NCI-H748 (cell line): ENCODE measurements around the gene MBP.
A peak's percentile ranks its signal among the peaks of the same experiment; 100 is the strongest.
"Not testable (repeated sequence)": the region's sequence is repeated elsewhere in the genome, so short reads cannot be mapped to it uniquely, and the experiment has no call there.

Experiments
- DNase-seq: peaks from one replicate; lab custom pipeline; 2025; ENCODE audit not compliant: unreplicated experiment; lab: John Stamatoyannopoulos, UW

Gene MBP

DNA sequence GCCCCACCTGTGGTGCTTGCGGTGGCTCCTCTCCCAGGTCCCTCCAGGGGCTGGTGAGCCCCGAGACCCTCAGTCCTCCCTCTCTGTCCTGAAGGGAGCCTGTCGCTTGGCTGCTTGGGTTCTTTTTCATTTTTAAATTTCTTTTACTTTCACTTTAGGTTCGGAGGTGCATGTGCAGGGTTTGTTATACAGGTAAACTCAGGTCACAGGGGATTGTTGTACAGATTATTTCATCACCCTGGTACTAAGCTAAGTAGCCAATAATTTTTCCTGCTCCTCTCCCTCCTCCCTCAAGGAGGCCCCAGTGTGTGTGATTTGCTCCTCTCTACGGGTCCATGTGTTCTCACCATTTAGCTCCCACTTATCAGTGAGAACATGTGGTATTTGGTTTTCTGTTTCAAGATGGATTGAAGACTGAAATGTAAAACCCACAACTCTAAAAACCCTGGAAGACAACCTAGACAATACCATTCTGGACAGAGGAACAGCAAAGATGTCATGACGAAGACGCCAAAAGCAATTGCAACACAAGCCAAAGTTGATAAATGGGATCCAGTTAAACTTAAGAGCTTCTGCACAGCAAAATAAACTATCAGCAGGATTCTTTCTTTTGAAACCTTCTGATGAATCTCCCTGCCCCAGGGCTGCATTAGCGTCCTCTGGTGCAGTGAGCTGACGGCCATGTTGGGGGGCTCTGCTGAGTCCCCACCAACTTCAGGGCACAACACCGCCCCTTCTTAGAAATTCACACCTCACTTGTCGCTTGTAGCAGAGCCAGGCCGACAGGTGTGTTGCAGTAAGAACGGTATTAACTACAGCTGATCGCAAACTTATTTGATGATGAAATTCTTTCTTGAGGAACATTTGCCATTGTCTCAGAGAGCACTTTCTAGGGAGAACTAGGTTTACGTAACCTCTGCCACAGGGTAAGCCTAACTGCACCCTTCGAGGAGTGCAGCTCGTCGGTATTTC lies 174.9 kb downstream of the MBP start:
- DNase-seq: no peak

DNA sequence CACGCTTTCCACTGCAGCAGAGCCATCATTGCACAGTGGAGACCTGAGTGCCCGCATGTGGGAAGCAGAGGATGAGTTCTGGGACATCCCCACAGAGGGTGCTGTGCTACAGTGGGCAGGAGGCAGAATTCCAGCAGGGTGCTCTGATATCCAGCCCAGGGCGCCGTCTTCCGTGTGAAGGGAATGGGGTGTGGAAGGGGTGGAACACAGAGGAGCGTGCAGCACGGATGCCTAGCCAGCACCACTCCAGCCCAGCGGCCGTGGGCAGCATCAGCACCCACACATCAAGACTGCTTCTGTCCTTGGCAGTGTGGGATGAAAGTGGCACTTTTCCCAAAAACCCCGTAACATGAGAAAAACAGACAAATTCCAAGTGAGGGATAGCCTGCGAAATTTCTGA lies 175.9 kb downstream of the MBP start:
- DNase-seq: no peak

DNA sequence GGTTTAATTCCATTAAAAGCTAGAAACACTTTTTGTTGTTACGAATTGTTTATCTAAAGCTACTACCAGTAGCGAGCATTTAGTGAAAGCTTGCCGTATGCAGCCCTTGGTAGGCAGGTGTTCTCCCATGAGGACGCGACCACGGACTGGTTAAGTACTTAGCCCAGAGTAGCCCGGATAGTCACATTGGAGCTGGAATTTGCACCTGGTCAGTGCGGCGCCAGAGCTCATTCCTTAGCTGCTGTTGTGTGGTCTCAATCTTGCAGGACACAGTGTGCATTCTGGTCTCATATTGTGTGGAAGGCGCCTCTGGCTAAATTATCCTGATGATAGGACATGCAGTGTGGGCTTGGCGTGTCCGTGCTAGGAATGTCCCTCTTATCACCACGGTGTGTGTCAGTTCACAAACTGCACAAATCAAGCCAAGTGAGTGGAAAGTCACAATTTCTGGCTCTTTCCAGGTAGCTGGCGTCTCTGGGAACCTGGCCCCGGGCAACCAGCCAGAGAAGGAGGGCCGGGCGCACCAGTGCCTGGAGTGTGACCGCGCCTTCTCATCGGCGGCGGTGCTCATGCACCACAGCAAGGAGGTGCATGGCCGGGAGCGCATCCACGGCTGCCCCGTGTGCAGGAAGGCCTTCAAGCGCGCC lies 176.9 kb downstream of the MBP start:
- no peak for DNase-seq

DNA sequence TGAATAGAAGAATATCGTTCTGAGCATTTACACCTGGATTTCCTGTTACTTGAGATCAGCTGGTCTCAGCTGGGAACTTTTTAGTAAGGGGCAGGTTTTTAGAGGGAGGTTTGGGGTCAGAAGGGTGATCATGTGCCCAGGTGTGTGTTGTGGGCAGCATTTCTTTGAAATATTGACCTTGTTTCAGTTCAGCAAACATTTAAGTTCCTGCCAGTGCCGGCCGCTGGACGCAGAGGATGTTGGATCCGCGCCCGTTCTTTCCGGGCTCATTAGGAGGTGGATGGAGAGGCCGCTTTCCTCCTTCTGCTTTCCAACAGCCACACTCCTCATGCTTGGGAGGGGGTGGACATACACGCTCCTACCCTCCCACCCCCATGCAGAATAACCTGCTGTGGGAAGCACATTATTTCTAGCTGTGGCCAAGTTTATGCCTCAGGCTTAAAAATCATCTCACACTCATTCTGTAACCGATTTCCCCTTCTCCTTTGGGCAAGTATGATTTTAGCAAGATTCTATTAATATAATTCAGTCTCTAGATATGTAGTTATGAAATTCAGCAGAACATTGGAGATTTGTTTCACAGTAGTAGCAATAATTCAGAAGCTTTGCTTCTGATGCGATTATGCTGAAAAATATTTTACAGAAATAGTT lies 178.9 kb downstream of the MBP start:
- DNase-seq: peak; percentile 71

DNA sequence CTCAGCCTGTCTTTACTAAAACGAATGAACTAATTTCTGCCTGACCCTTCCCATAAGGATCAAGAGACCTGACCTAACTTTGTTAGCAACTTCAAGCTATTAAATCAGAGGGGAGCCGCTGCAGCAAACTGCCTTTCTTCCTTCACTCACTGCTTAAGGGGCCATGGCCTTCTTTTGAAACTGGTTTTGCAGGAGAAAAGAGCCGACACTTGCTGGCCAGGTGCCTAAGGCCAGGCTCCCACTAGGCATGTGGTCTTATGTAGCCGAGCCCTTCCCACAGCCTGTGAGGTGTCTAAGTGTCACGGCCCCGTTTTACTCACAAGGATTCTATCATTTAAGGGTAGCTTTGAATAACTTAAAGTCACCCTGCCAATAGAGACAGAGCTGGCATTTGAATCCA lies 179.4 kb downstream of the MBP start:
- DNase-seq: no peak

DNA sequence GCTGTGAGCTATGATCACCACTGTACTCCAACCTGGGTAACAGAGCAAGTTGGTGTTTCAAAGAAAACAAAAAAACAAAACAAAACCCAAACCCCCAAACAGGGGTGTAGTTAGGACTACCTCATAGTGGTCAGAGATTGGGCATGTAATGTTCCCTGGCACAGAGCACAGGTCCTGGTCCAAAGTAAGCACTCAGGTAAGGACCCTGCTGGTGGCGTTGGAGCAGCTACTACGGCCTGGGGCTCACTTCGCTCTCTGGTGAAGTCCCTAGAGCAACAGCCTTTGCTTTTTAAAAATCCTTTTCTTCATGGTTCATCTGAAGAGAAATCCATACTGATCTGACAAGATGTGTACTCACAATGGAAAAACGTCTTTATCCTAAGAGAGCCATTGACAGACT lies 179.8 kb downstream of the MBP start:
- no peak for DNase-seq

DNA sequence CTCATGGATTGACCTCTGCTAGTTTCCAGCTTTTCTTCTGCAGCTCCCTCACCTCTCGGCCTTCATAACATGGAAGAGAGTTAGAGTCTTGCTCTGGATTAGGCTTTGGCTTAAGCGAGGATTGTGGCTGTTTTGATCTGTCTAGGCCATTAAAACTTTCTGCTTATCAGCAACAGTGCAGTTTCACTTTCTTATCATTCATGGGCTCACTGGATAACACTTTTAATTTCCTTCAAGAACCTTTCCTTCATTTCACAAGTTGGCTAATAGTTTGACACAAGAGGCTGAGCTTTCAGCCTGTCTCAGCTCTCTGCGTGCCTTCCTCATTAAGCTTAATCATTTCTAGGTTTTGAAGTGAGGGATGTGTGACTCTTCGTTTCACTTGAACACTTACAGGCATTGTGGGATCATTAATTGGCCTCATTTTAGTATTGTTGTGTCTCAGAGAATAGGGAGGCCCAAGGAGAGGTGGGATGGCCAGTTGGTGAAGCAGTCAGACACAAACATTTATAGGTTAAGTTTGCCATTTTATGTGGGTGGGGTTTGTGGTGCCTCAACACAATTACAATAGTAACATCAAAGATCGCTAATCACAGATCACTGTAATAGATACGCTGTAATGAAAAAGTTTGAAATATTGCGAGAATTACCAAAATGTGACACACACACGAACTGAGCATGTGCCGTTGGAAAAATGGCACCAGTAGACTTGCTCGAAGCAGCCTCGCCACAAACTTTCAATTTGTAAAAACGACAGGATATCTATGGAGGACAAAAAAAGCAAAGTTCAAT lies 180.9 kb downstream of the MBP start:
- DNase-seq: no peak

DNA sequence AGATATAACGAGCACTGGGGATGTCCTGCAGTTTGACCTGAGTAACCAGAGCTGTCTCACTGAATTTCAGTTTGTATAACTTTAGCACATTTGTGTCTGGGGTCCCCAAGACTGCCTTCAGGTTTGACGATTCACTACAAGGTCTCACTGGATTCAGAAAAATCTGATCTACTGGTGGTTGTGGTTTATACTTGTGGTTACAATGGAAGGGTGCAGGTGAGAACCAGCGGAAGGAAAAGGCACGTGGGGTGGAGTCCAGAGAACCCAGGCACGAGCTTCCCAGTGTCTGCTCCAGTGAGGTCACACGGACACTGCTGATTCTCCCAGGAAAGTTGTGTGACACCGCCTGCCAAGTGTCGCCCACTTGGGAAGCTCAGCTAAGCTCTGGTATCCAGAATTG lies 184.2 kb downstream of the MBP start:
- no peak for DNase-seq

DNA sequence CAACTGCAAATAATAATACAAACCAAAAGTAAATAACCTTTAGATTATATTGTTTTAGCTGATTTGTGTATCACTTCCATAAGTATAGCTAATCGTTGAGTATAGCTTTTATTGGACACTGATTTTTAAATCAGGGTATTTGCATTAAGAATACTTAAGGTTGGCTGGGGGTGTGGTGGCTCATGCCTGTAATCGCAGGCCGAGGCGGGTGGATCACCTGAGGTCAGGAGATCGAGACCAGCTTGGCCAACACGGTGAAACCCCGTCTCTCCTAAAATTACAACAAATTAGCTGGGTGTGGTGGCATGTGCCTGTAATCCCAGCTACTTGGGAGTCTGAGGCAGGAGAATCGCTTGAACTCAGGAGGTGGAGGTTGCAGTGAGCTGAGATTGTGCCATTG lies 188.2 kb downstream of the MBP start:
- not testable (repeated sequence) for DNase-seq

DNA sequence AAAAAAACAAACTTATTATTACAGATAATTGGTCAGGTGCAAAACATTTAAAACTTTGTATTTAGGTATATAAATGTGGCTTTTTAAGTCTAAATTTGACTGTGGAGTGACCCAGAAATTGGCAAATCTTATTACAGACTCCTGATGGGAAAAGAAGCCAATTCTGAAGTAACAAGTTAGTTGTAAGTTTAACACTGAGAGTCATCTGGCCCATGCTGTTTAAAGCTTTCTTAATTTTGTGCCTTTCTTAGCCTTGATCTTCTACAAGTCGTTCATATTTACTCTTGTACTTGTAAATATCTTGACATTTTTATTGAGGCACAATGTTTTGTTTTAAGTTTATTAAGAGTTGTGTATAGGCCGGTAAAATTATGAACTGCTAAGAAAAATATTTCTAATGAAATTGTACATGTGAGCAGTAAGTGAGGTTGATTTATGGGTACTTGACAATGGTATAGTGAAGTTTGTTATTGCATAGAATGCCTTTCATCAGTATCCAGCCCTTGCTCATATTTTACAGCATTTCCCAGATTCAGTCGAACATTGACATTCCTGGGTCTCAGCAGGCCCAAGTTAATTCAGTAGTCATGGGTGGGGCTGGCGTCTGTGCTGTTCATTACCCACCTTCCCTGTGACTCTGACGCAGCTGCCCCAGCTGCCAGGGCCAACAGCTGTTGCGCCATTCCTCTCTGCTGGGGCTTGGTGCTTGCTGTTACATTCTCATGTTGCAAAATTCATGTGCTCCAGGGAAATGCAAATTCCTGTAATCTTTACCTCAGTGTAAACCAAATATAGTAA lies 188.8 kb downstream of the MBP start:
- peak; percentile 26 for DNase-seq

DNA sequence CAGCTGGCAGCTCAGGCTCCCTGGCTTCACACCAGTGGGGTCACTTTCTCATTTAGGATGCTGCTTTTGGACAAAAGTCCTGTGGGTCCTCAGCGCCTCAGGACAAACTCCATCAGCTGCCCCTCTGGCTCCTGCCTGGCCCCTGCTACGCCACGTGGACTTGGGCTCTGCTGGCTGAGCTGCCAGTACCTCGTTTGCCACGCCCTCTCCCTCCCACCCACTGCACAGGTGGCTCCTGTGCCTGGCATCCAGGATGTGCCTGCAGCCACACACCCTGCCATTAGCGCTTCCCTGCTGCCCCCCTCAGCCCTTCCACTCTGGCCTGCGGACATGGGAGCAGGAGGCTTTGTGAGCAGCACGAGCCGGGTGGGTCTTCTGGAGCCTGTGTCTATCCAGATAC lies 191.3 kb downstream of the MBP start:
- DNase-seq: peak; percentile 70

DNA sequence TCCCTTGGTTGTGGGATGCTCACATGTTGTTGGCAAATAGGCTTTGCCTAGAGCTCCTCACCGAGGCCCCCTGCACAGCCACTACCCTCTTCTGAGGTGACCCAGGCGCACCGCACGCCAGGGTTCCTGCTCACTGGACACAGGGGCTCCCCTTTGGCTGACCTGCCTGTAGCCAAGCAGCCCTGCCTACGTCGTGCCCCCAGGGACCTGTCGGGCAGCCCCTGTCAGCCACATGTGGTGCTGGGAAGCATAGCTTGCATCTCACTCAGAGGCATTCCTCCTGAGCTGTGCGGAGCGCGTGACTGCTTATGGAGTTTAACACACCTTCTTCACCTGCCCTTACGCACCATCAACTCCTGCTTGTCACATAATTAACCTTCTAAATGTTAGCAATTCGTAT lies 194.0 kb downstream of the MBP start:
- DNase-seq: no peak

DNA sequence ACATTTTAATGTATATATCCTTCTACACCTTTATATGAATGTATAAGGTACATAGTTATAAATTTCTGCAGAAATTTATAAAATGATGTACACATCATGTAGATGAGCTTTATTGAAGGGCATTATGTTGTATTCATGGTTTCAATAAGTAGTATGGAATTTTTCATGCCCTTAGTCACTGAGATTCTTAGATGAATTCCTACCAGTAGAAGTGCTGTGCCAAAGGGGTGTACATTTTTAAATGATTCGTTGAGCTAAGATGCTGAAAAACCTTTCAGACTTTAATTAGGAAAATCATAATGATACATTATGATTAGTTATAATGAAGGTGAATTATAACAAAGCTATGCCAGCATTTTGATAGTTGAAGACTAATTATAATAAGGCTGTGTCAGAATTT lies 195.0 kb downstream of the MBP start:
- no peak for DNase-seq

DNA sequence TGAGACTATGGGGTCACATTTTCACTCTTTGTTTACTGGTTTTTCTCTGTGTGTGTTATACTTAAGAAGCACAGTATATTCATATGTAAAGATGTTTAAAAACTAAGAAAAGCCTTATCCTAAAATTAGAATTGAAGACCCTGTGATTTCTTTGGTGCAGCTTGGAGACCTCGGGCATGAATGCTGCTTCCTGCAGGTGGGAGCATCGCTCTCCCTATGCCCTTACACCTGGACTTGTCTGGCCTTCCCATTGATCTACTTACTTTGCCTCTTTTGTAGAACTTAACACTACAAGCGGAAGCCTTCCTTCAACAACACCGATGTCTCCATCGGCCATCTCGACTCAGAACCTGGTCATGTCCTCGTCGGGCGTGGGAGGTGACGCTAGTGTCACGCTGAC lies 195.7 kb downstream of the MBP start:
- DNase-seq: no peak

DNA sequence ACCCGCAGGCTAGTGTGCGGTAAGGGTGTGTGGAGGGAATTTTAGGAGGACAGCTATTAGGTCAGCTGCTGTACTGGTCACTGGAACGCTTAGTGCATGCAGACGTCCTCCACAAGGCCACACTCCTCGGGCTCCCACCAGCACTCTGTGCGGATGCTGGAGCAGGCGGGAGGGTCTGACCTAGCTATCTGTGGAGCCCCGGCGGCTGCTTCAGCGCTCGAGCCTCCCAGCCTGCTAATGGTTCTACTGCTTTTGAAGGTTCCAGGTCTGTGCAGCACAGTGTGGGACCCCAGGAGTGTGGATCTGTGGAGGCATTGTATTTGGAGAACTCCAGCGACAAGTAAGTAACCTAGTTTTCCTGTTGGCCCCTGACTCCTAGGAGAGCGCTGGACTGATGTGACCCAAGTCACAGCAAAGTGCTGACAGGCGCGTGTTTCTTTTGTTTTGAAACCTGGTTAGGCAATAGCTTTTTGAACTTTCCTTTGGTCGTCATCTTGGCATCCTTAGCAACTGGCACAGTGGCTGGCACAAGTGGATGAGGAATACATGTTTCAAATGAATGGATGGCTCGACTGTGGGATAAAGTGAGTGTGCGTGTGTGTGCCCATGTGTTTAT lies 196.8 kb downstream of the MBP start:
- no peak for DNase-seq

DNA sequence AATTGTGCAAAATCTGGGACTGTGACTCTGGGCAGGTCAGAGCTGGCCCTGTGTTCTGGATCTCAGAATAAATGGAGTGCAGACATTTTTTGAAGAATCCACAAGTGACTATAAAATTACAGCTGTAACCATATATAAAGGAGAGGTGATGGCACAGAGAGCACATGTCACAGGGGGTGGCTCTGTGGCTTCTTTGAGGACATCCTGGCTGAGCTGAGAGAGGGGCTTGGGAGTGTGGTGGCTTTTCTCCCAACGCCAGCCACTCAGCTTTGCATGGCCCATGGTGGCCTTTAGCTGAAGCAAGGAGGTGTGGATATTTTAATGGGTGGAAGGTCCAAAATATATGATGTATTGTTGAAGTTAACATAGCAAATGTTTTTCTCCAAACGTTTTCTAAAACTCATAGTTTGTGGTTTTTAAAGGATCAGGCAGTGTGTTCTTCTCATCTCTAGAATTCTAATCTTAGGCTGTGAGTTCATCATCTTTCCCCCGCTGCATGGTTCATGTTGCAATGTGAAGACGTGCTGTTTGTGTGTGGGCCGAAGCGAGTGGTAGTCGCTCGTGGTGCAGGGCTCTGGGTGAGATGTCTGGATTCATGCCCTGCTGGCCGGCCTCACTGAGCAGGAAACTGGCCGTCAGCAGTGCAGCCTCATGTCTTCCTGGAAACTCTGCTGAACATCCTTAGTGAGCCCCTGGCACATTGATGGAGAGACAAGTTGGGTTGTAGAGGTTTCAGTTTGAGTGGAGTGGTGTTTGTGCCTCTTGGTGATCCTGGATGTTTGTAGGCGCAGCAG lies 200.4 kb downstream of the MBP start:
- no peak for DNase-seq

DNA sequence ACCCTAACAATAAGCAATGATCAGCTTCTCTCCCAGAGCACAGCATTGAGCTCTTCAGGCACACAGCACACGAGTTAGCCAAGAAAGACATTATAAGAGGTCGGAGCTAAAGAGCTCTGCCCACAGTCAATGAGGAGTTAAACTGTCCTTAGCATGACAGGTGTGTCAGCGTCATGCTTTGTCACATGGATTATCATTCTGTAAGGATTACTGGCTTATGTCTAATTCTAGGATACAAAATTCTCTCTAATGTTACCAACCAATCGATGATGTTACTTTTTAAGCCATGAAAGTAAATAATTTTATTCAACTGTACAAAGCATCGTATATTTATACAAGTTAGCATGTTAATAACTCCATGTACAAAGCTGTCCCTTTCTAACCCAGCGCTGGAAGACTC lies 201.4 kb downstream of the MBP start:
- no peak for DNase-seq
